Measurements from ENCODE around the gene TLCD2.
"Not testable (repeated sequence)": the region's sequence is repeated elsewhere in the genome, so short reads cannot be mapped to it uniquely, and the experiment has no call there.

Gene TLCD2

DNA sequence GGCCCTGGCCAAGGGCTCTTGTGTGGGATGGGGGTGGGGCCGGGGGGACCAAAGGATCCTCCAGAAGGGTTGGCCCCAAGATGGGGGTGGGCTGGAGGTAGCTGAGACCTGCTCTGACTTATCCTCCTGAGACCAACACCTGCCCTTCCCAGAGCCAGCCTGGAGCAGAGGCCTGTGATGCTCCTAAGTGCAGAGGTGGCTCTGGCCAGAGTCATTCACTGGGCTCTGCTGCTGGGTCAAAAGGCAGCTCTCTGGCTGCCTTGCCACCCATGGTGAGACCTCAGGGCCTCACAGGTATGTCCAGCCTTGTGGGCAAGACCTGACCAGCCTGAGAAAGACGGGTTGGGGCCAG is 32.9 kb upstream of the TLCD2 start:
- no peaks in the 10 kb centered on the region for H3K4me1 ChIP-seq (ENCODE audit: low read depth, poor library complexity, severe bottlenecking)
- no peak overlapping the region for H2AFZ ChIP-seq (ENCODE audit: low read depth)
- H3K9ac ChIP-seq = no peak overlapping the region
- TF ChIP-seq, protein P1, sequence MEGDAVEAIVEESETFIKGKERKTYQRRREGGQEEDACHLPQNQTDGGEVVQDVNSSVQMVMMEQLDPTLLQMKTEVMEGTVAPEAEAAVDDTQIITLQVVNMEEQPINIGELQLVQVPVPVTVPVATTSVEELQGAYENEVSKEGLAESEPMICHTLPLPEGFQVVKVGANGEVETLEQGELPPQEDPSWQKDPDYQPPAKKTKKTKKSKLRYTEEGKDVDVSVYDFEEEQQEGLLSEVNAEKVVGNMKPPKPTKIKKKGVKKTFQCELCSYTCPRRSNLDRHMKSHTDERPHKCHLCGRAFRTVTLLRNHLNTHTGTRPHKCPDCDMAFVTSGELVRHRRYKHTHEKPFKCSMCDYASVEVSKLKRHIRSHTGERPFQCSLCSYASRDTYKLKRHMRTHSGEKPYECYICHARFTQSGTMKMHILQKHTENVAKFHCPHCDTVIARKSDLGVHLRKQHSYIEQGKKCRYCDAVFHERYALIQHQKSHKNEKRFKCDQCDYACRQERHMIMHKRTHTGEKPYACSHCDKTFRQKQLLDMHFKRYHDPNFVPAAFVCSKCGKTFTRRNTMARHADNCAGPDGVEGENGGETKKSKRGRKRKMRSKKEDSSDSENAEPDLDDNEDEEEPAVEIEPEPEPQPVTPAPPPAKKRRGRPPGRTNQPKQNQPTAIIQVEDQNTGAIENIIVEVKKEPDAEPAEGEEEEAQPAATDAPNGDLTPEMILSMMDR (conservative IDR thresholded peaks at IDR 0.05; ENCODE audit: low read depth, low read length) = no peak
- H4K20me1 ChIP-seq (ENCODE audit: insufficient read depth) = no peaks in the 10 kb centered on the region
- H3K27ac ChIP-seq = no peak overlapping the region
- no peaks in the 10 kb centered on the region for H3K79me2 ChIP-seq (ENCODE audit: insufficient read depth, low read depth)
- H3K4me2 ChIP-seq = no peak overlapping the region
- no peak overlapping the region for H3K4me3 ChIP-seq (IDR thresholded peaks at IDR 0.05; ENCODE audit: insufficient read depth, low read depth, low read length)
- no peaks in the 10 kb centered on the region for H3K36me3 ChIP-seq (ENCODE audit: insufficient read depth)
- no peaks in the 10 kb centered on the region for H3K27me3 ChIP-seq (ENCODE audit: insufficient read depth, low read depth)

DNA sequence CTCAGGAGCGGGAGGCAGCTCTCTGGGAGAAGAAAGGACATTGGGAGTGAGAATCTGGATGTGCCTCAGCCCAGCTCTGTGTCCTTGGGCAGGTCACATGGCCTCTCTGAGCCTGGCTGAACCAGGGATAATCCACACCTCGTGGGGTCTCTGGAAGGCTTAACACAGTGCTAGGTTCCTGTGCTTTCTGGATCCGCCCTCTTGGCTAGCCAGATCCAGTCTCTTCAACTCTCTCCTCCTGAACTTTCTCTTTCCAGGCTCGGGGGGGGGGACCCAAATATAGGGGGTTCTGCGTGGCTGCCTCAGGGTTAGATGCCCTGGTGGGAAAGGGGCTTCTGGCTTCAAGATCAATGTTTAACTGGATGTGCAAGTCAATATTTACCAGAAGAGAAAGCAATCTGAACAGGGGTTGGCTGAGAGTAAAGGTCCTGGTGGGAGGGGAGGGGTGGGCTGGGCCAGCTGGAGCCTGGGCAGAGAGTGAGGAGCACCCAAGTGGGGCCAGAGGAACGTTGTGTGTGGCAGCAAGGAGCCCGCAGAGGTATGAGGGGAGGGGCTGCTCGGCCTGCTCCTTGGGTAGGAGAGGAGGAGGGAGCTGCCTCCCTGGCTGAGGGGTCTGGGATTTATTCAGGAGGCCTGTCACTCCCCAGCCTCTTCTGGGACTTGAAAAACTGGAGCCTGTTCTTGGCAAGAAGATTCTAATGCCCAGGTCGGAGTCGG is 32.4 kb upstream of the TLCD2 start, which contains the start of gene SERPINF2:
SERPINF2 (plus strand) TSS at position 501 of the 717 bp plus-strand sequence. CDS start 2,125 bp downstream, outside the sequence.
- H3K9ac ChIP-seq = no peak within 1 kb of the TSS
- H3K27ac ChIP-seq = no peak within 1 kb of the TSS
- H3K79me2 ChIP-seq (ENCODE audit: insufficient read depth, low read depth) = no peaks in the 10 kb centered on the region

DNA sequence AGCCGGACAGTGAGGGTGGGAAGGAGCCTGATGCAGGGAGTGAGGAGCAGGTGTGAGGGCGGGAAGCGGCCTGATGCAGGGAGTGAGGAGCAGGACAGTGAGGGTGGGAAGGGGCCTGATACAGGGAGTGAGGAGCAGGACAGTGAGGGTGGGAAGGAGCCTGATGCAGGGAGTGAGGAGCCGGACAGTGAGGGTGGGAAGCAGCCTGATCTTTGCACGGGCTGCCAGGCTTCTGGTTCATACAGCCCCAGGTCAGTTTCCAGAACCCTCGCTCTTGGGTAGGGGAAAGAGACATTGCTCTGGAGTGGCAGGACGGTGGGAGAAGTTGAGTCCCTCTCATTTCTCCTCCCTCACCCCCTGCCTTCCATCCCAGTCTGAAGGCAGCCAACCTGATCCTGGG is 31.7 kb upstream of the TLCD2 start:
- not testable (repeated sequence) for H3K27ac ChIP-seq; H3K79me2 ChIP-seq (ENCODE audit: insufficient read depth, low read depth); H3K27me3 ChIP-seq (ENCODE audit: insufficient read depth, low read depth); H3K4me3 ChIP-seq (IDR thresholded peaks at IDR 0.05; ENCODE audit: insufficient read depth, low read depth, low read length); H4K20me1 ChIP-seq (ENCODE audit: insufficient read depth); H3K4me2 ChIP-seq; H3K9ac ChIP-seq; H3K36me3 ChIP-seq (ENCODE audit: insufficient read depth); H2AFZ ChIP-seq (ENCODE audit: low read depth); H3K4me1 ChIP-seq (ENCODE audit: low read depth, poor library complexity, severe bottlenecking)

More for the DNA sequence above, 32.4 kb upstream of the TLCD2 start, which contains the start of gene SERPINF2:
- Histone ChIP-seq H3K4me3 (IDR thresholded peaks at IDR 0.05; ENCODE audit: insufficient read depth, low read depth, low read length) (no peak within 1 kb of the TSS), H2AFZ (ENCODE audit: low read depth) (no peak within 1 kb of the TSS), H4K20me1 (ENCODE audit: insufficient read depth) (no peaks in the 10 kb centered on the region), H3K36me3 (ENCODE audit: insufficient read depth) (no peaks in the 10 kb centered on the region), H3K4me2 (no peak within 1 kb of the TSS), H3K4me1 (ENCODE audit: low read depth, poor library complexity, severe bottlenecking) (peaks cover 1% of the 10 kb centered on the region), H3K27me3 (ENCODE audit: insufficient read depth, low read depth) (no peaks in the 10 kb centered on the region)
- TF ChIP-seq, protein P1 (conservative IDR thresholded peaks at IDR 0.05; ENCODE audit: low read depth, low read length) = no peak

DNA sequence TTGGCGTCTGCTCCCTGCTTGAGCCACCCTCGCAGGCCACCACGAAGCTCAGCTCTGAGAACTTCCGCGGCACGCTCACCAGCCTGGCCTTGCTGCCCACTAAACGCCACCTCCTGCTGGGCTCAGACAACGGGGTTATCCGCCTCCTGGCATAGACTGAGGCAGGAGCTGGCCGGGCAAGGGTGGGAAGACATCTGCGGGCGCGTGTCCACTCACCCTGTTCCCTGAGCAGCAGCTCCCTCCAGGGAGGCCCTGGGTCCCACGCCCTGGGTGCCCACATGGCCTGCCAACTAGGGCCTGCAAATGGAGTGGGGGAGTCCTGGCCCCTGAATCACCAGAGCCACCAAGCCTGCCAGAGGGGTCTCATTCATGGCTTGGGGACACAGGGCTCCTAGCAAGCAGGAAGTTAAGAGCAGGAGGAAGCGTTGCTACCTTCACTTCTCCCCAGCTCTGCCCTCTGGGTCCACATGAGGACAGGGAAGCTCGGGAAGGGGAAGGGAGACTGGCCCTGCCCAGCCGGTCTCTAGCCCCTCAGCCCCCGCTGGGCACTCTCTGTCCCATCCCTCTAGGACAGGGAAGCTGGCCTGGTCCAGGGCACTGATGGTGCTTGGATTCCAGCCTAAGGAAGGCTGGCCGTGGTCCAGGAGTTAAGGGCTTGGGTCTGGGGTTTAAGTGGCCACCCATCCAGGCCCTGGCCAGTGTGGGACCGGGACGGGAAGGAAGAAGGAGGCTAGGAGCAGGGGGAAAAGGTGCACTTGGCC is 27.5 kb upstream of the TLCD2 start:
- Histone ChIP-seq H4K20me1 (ENCODE audit: insufficient read depth) (no peaks in the 10 kb centered on the region), H3K9ac (no peak overlapping the region), H2AFZ (ENCODE audit: low read depth) (no peak overlapping the region), H3K36me3 (ENCODE audit: insufficient read depth) (no peaks in the 10 kb centered on the region), H3K27me3 (ENCODE audit: insufficient read depth, low read depth) (no peaks in the 10 kb centered on the region), H3K4me2 (0 out of 2 replicates have a peak overlapping the region, but pooled peaks have one; percentile 57), H3K4me1 (ENCODE audit: low read depth, poor library complexity, severe bottlenecking) (peaks cover 21% of the 10 kb centered on the region), H3K79me2 (ENCODE audit: insufficient read depth, low read depth) (no peaks in the 10 kb centered on the region), H3K27ac (no peak overlapping the region), H3K4me3 (IDR thresholded peaks at IDR 0.05; ENCODE audit: insufficient read depth, low read depth, low read length) (no peak overlapping the region)
- TF ChIP-seq, protein P1 (conservative IDR thresholded peaks at IDR 0.05; ENCODE audit: low read depth, low read length) = no peak
